HT1080 (cell line): ENCODE results near the gene MAP3K3. TPM values are rescaled to one million over a fixed set of nuclear protein-coding genes. Genes with fewer than 3 reads are reported as not detected.

Source experiments
- DNase-seq: peaks from one replicate; pipeline ENCODE4 v3.0.0-alpha.2; 2015; ENCODE audit warnings: low read depth
- total RNA-seq: library from RNA; depleted of rRNA; stranded (reverse); fragments of >200 nt; shearing (Covaris generic); gene quantifications from 2 replicates; pipeline ENCODE4 v1.2.3, GENCODE V29; 2014

The MAP3K3 gene
- total RNA-seq, 1 experiment from 2014 or later: 33.1 TPM

DNA sequence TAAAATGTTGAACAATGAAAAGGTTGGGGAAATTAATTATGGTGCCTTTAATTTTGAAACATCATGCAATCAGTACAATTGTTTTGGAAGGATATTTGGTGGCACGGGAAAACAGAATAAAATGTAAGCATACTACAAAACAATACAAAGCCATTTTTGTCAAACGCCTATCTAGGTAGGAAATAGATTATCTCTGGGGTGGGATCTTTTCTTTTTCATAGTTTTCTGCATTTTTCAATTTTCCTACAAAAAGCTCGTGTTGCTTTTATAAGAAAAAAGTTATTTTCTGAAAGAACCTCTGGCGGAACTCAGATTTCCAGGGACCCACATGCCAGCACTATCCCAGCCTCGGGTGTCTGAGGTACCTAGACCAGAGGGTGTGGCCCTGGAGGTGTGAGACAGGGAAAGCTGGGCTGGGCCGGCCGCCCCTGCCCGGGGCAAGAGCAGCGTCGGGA is 961 bp upstream of the MAP3K3 start:
- DNase-seq: no peak

DNA sequence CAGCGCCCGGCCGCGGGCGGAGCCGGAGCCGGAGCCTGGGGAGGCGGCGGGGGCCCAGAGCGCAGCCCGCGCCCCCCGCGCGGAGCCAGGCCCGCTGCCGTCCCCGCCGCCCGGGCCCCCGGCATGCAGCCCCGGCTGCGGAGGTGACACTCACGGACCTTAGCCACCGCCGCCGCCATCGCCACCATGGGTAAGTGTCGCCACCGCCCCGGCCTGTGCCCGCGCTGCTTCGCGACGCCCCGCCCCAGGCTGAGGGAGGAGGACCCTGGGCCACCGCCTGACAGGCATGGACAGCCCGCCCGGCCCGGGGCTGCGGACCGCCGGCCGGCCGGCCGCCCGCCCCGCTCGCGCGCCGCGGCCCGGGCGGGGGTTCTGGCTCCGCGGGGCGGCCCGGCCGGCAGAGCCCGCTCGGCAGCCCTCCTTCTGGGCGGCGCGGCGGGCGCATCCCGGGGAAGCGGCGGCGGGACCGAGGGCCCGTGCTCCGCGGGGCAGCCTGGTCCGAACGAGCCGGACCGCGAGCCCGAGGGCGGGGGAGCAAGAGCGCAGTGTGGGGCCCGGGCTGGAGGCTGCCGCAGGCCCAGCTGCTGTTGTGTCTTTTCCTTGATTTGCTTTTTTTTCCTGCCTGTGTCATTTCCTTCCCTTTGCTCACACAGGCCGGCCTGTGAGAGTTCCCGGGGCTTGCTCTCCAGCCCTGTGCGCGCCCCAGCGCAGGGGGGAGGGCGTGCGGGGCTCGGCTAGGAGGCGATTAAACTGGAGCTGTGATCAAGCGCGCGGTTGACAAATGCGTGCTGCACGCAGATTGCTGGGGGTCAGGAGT is 565 bp downstream of the MAP3K3 start:
- DNase-seq: peak; percentile 75

DNA sequence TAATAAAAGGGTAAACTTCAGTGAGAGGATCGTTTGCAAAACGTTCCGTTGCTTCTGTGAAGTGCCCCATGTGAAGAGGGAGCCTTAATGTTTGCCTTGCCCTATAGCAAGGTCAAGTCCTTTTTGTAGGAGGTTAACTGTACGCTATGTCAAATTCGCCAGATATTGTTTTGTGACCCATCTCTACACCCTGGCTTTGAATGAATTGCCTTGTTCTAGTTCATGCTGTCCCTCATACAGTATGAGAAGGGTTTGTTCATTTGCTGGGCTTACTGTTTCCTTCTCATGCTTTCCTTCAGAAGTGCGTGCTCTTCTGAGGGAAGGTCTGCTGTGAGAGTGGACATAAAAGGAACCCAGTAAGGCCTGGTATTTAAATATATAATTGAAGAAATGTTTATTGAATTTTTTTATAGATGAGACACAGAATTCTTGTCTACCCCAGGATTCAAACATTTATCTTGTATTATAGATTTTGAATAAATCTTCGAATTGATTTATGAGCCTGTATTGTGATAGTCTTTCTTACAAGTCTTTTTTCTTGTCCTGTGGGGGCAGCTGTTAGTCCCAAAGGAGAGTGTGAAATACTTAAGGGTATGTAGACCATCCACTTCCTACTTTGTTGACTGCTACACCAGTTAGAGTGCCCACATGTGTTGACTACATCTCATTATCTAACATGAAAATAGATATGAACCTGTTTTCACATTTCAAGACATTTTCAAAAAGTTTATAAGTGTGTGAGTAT is 1.7 kb downstream of the MAP3K3 start:
- DNase-seq: no peak

DNA sequence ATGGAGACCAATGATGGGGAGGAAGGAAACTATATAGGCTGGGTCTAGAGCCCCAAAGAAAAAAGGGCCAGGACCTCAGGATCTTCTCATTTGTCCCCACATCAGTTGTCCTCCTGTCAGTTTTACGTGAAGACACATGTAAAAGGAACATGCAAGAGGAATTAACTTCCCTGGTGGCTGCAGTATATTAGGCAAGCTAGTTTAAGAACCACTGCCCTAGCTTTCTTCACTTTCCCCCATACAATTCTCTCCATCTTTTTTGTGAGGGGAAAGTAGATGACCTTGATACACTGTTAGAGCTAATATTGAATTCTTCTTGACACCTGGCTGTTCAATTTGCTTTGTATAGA is 2.3 kb downstream of the MAP3K3 start:
- no peak for DNase-seq

DNA sequence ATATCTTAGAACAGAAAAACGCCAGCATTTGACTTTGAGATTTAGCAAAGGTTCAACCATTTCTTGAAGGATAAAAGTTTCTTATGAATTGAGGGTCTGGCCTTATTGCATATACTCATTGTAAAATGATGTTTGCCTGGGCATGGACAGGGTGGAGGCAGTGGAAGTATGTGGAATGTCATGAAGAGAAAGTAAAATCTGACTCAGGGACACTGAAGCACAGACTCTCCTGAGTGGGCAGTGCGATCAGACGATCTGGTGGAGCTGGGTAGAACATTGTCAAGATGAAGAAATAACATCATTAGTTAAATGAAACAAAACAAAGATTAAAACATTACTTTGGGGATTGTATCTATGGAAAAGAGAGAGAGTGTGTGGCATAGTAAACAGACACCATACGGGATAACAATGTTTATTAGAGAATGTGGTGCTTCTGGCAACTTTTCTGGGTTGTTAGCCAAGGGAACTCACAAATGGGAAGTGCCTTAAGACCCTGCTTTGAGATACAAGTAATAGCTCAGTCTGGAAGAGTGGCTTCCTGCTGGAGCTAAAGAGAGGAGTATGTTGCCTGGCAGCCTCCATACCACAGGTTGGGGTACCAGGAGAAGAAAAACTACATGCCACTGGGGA is 4.4 kb downstream of the MAP3K3 start:
- DNase-seq: no peak

DNA sequence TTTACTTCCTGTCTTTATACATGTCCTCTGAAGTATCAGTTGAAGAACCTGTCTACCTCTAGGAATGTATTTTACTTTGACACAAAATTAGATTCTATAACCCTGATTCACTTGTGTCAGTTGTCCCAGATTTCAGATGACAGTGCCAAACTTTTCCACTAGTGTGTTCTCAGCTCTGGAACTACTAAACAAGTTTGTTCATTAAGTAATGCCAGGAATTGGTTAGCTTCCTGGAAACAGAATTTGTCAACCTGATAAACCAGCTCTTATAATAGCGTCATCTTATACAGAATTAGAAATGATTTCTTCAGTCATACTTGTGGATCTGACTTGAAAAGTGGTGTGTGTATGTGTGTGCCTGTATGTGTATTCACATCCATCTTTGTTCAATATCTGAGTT is 7.4 kb downstream of the MAP3K3 start:
- no peak for DNase-seq

DNA sequence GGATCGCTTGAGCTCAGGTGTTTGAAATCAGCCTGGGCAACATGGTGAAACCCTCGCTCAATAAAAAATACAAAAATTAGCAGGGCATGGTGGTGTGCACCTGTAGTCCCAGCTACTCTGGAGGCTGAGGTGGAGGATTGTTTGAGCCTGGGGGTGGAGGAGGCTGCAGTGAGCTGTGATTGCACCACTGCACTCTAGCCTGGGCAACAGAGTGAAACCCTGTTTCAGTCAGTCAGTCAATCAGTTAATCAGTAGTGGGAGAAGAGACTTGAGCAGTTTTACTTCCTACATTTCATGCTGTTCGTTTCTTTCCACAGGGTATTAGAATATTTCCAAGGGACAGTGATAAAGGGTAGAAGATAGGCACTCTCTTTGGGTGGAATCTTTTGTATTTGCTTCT is 8.8 kb downstream of the MAP3K3 start:
- DNase-seq: no peak

DNA sequence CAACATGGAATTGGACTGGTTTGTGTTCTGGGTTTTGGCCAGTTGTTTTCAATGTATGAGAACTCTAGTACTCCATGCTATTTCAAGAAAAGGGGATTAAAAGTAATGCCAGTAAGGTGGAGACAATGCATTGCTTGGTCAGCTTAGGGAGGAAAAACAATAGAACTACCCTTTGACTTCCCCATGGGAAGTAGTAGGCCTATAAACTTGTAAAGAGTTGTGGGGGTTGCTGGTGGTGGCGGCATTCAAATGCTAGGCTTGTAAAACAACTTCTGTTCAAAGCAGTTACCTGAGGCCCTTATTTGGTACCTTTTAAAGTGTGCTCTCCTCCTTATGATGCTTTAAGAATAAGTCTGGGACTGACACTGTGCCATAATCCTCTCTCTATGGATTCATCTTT is 9.4 kb downstream of the MAP3K3 start:
- no peak for DNase-seq

DNA sequence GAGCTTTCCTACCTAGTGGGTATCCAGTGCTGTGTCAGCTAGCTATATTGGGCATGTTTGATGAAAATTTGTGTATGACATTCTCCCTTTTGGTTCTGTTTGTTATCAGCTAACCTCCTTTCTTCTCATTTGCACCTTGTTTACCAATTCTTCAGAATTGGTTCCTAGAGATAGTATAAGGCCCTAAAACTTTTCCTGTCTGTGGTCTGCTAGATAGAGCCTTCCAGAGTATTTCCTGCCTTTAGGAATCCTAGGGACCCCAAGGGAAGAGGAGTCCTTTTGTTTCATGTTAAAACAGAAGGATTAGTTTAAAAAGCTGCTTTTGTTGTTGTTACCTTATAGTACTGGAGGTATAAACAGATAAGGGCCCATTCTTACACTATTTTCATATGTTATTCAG is 11.5 kb downstream of the MAP3K3 start:
- DNase-seq: no peak

DNA sequence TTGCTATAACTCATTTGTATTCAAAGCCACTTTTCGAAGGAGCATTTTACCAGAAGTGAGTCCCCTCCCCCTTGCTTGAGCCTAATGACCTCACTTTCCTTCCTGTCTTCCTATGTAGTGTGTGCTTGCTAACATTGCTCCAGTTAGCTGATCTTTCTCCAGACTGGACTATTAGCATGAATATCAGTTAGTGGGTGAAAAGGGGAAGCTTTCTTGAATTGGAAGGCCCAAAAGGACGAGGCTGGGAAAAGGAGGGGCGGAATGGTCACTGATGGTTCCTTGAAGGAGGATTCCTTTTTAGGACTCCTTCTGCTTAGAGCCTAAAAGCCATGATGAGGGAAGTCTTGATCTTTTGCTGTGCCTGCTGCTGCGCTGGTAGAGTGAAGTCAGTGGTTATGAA is 11.9 kb downstream of the MAP3K3 start:
- DNase-seq: no peak

DNA sequence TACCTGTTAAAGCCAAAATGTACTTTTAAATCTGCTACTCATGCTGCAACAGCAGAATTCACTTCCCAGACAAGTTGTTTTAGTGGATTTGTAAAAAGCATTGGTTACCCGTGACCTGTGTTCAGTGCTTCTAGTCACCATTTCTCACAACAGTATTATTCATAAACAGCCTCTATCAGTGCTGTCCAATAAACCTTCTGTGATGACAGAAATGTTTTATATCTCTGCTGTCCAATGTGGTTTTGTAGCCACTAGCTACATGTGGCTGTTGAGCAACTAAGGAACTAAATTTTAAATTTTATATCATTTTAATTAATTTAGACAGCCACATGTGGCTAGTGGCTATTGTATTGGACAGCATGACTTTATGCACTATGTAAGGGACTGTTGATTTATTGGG is 12.6 kb downstream of the MAP3K3 start:
- DNase-seq: no peak

DNA sequence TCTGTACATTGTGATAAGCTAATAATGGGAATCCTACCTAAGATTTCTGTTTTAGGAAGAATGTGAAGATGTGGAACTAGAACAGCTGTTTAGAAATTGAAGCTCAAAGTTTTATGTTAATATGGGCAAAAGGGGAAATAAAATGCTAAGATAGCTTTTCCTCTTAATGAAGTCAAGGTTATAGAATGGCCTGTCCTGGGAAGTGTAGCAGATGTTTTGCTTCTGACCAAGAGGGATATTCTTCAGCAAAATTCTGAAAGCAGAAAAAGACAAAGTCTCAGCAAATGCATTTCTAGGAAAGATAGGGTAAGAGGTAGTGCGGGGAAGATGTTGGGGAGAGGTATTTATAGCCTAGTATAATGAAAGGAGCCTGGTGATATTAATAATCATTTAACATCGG is 13.1 kb downstream of the MAP3K3 start:
- DNase-seq: no peak

DNA sequence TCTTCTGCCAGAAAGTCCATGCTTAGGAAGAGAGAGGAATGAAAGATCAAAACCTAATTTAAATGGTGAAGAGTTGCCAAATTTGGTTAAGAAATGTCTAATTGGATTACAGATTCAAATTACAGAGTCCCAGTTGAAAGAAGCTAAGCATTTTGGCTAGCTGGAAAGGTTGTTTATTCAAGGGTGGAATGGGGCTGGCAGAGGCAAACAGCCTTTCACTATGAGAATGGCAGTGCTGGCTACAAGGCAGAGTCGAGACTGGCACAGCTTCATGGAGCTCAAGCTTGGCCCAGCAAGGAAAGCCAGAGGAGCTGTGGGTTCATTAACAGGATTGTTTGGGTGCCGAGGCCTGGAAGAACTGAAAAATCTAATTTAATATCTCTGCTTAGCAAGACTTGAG is 13.6 kb downstream of the MAP3K3 start:
- DNase-seq: no peak

DNA sequence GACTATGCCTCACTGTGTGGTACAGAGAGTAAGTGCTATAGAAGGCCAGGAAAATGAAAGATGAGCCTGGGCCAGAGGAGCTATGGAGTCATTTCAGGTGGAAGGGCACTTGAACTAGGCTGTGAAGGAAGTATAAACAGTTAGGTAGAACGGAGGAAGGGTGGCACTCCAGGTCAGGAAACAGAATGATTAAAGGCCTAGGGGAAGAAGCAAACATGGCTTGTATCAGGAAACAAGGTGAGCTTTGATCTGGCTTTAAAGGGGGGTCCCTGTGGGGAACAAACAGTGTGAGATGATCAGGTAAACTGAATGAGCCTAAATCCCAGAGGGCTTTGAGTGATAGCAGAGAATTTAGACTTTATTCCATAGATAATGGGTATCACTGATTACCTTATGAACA is 16.9 kb downstream of the MAP3K3 start:
- no peak for DNase-seq

DNA sequence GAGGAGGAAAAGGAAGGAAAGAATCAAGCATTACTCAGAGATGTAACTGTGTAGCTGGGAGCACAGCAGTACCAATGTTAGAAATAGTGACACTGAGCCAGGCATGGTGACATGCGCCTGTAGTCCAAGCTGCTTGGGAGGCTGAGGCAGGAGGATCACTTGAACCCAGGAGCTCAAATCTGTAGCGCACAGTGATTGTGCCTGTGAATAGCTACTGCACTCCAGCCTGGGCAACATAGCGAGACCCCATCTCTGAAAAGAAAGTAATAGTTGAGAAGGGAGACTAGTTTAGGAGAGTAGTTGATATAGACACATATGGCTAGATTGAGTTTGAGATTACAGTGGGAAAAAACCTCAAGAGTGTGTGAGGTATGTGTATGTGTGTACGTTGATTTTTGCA is 17.8 kb downstream of the MAP3K3 start:
- no peak for DNase-seq

DNA sequence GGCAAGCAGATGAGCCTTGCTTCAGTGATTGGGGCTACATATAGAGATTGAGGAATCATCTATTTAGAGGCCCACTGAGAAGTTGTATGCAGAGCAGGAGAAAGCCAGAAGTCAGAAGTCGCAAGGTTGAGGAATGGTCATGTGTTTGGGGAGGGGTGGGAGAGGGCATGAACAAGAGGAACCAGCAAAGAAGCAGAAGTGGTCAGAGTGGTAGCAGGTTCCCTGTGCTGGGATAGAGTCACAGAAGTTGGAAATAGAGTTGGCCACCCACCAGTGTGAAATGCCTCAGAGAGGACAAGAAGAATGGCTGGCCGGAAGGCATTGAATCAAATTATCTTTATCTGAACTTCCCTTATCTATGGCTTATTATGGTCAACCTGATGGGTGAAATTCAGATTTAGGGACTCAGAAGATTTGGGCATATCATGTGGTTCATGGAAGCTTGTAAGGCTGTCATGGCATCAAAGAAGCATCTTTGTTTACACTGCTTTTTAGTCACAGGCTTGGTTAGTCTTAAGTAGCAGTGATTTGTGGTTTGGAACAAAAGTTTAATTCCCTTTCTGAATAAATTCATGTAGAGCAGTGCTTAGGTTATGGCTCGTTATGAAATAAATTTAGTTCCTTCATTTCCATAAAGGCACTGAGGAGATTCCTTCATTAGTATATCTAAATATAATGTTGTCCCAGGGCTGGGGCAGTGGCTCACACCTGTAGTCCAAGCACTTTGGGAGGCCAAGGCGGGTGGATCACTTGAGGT is 19.7 kb downstream of the MAP3K3 start:
- no peak for DNase-seq

DNA sequence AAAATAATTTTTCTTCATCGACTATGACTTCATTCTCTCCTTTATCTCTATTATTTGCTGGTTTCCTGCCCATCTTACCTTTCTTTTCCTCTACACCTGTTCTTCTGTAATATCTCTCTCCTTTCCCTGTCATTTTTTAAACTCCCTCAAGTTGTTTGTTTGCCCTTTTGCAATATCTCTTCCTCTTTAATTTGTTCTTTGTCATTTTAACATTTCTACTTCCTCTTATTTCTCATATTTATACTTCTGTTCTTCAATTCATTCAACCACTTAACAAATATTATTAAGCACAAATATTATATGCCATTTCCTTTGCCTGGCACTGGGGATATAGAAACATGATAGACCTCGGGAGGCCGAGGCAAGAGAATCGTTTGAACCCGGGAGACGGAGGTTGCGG is 22.6 kb downstream of the MAP3K3 start:
- no peak for DNase-seq

DNA sequence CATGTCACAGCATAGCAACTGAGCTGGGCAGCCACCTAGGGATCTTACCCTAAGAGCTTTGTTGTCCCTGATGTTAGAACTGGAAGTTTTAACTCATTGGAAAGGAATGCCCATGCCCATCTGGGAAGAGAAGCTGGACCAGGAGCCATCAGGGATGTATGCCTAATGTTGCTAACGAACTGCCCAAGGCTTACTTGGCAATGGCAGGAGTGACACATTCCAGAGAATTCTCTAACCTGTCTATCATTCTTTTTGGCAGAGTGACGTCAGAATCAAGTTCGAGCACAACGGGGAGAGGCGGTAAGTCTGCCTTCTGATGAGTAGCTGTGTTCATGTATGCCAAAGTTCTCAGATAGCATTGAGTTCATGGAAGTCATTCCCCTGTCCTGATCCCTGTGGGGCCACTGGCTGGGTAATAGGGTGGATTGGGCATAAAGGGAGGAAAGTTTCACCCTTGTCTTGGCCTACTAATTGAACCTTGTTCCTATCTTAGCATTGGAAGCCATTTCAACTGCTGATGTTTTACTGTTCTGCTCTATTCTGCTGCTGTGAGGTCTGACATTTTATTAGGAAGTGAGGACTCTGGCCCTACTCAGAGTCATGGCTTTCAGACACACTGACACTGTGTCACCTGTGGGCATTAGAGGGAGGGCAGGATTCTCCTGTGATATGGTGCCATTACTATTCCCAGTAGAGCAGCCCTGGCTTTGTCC is 23.7 kb downstream of the MAP3K3 start:
- no peak for DNase-seq

DNA sequence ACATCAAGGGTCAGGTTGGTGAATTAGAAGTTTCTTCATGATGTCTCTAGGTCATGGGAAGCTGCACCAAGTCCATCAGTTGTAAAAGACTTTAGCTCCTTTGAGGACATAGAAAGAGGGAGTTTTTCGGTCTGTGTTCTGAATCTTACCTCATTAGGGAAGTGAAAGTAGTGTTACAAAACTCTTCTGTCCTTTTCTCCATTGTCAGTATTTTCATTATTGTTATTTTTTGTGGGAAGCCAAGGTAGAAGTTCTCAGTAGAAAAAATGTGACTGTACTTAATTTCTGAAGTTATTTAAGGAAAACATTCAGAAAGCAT is 24.2 kb downstream of the MAP3K3 start:
- no peak for DNase-seq

DNA sequence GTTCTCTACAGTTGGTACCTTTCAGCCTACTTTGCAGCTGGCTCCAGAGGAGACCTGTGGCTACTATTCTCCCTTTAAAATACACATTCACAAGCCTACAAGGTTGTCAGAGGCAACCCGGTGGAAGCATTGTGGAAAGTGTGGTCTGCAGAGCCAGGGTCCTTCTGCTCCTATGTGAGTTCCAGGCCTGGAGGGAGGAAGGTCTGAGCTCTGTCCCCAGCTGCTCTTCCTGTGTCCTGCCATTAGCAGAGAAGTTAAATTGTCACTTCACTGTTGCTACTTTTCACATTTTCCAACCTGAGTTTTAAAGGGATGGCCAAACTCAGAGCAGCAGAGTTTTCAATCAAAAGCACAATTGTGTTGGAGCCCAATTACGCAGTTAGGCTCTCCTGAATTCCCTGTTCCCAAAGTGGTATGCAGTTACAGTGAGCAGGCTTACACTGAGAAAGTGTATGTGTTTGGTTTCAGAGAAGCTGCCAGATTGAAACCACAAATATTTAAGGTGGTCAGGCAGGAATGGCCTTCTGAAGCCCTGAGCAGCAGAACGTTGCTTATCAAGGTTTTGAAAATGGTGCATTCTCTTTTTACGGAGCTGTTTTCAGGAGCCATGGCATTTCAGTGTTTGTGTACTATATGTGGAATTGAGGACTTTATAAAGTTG is 25.0 kb downstream of the MAP3K3 start:
- DNase-seq: peak; percentile 56

DNA sequence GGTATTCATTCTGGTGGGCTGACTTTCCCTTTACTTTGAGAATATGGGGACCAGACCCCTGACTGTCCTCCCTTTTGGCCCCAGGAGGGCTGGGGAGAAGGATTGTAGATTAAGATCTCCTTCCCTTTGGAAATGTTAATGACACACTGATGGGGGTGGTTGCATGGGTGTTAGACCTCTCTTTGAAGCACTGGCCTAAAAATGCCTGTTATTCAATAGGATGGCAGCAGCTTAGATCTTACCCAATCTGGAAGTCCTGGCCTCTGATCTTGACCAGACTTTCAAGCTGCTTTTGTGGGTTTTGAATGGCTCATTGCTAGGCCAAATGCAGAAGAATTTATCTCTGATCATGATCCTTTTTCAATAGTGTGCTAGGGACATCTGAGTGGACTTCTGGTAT is 25.7 kb downstream of the MAP3K3 start:
- no peak for DNase-seq
